Neural progenitor cell (in vitro differentiated cells): ENCODE measurements around the gene ZNF334. TPM values are rescaled to one million over a fixed set of nuclear protein-coding genes. Genes with fewer than 3 reads are reported as not detected.

Experiments
- DNase-seq: peaks from one replicate; pipeline ENCODE4 v3.0.0-alpha.2; 2016; ENCODE audit warnings: low spot score
- H2AFZ ChIP-seq: fragments of 200-600 bp; sonication (generic); replicated peaks from 2 replicates; pipeline ENCODE4 v1.6.1; 2016; ENCODE audit warnings: antibody characterized with exemption
- H3F3A ChIP-seq: fragments of 200-600 bp; sonication (generic); 2 replicates; pipeline ENCODE4 v1.6.1; 2016; ENCODE audit warnings: antibody characterized with exemption, low read depth
- H3K27ac ChIP-seq: fragments of 200-600 bp; sonication (generic); 2 replicates; pipeline ENCODE4 v1.5.1; 2016; ENCODE audit warnings: mild to moderate bottlenecking
- H3K27me3 ChIP-seq: fragments of 200-600 bp; sonication (generic); 2 replicates; pipeline ENCODE4 v1.6.1; 2016; ENCODE audit warnings: mild to moderate bottlenecking, moderate library complexity
- H3K36me3 ChIP-seq: fragments of 200-600 bp; sonication (generic); 2 replicates; pipeline ENCODE4 v1.5.1; 2016
- H3K4me1 ChIP-seq: fragments of 200-600 bp; sonication (generic); 2 replicates; pipeline ENCODE4 v1.6.1; 2016; ENCODE audit warnings: mixed run types
- H3K4me2 ChIP-seq: fragments of 200-600 bp; sonication (generic); 2 replicates; pipeline ENCODE4 v1.6.1; 2016
- H3K4me3 ChIP-seq: fragments of 200-600 bp; sonication (generic); 2 replicates; pipeline ENCODE4 v1.5.1; 2016
- H3K79me2 ChIP-seq: fragments of 200-600 bp; sonication (generic); 2 replicates; pipeline ENCODE4 v1.6.1; 2016; ENCODE audit warnings: low read depth
- H3K9ac ChIP-seq: fragments of 200-600 bp; sonication (generic); 2 replicates; pipeline ENCODE4 v1.6.1; 2016
- H3K9me3 ChIP-seq: fragments of 200-600 bp; sonication (generic); 2 replicates; pipeline ENCODE4 v1.5.1; 2016; ENCODE audit warnings: low read depth
- H4K20me1 ChIP-seq: fragments of 200-600 bp; sonication (generic); 2 replicates; pipeline ENCODE4 v1.6.1; 2016; ENCODE audit warnings: low read depth
- H3K27ac Mint-ChIP-seq: 3 replicates; pipeline ENCODE4 v1.8.0; 2021; ENCODE audit warnings: mixed read lengths
- H3K27me3 Mint-ChIP-seq: 2 replicates; pipeline ENCODE4 v1.8.0; 2022; ENCODE audit warnings: low read depth, mild to moderate bottlenecking, inconsistent platforms, moderate library complexity, mixed read lengths; ENCODE audit not compliant: insufficient read depth
- H3K36me3 Mint-ChIP-seq: 3 replicates; pipeline ENCODE4 v1.8.0; 2021; ENCODE audit warnings: mixed read lengths
- H3K4me1 Mint-ChIP-seq: 3 replicates; pipeline ENCODE4 v1.8.0; 2021; ENCODE audit warnings: mixed read lengths
- H3K4me3 Mint-ChIP-seq: 3 replicates; pipeline ENCODE4 v1.8.0; 2021; ENCODE audit warnings: mild to moderate bottlenecking, moderate library complexity, mixed read lengths
- H3K9me3 Mint-ChIP-seq: 3 replicates; pipeline ENCODE4 v1.8.0; 2020; ENCODE audit warnings: mixed read lengths
- EZH2 ChIP-seq: fragments of 200-600 bp; sonication (generic); IDR thresholded peaks from 2 replicates; pipeline ENCODE4 v1.6.1; 2017; ENCODE audit warnings: antibody characterized with exemption, mild to moderate bottlenecking, moderate library complexity
- EZH2phosphoT487 ChIP-seq: fragments of 200-600 bp; sonication (generic); IDR thresholded peaks from 2 replicates; pipeline ENCODE4 v1.6.1; 2017; ENCODE audit warnings: antibody characterized with exemption
- total RNA-seq: library from RNA; depleted of rRNA; stranded (reverse); fragments of >200 nt; gene quantifications from 2 replicates; pipeline ENCODE4 v1.2.3, GENCODE V29; 2015; ENCODE audit warnings: low replicate concordance
- TF ChIP-seq, protein P1 (sequence below): fragments of 200-600 bp; sonication (generic); IDR thresholded peaks from 2 replicates; pipeline ENCODE4 v1.5.1; 2017; ENCODE audit warnings: antibody characterized with exemption, mild to moderate bottlenecking

The ZNF334 gene
- total RNA-seq, 1 donor from 2014 or later, result 45.9 TPM

DNA sequence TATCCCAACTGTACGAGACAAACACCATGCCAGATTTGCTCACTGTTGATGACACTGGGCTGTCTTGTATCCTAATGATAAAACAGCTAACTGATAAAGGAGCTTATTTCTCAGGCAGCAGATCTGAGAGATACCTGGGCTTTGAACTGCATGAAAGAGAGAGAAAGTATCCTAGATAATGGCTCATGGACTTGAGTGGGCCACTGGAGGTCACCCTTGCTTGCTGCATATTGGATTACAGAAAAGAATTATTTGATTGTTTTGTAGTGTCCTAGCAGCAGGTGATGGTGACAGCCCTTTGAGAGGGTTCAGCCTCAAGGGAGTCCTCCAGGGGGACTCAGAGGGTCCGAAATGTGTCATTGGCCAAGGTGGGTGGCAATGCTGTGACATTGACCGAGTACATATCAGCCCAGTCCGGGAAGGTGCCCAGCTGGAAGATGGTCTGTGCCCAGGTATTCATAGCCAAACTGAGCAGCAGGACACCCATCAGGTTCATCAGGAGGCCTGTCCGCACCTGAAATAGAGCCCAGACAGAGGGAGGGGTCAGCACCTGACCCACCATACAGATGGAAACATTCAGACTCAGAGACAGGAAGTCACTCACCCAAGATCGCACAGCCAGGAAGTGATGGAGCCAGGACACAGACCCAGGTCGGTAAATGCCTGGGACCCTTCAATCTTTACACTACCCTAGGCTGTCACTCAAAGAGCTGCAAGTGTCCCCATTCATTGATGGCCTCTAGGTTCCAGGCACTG, 46.5 kb upstream of the ZNF334 start:
- Histone ChIP-seq H3K9ac (no peak overlapping the region), H3K4me1 (peaks cover 28% of the 10 kb centered on the region), H3K79me2 (no peaks in the 10 kb centered on the region), H4K20me1 (no peaks in the 10 kb centered on the region), H3K4me2 (no peak overlapping the region), H3K36me3 (no peaks in the 10 kb centered on the region), H3K9me3 (no peaks in the 10 kb centered on the region), H3K27me3 (peaks cover 3% of the 10 kb centered on the region), H3F3A (peaks cover 29% of the 10 kb centered on the region), H2AFZ (no peak overlapping the region), H3K4me3 (no peak overlapping the region), H3K27ac (no peak overlapping the region)
- no peak for DNase-seq
- H3K27me3 Mint-ChIP-seq, result peaks cover 8% of the 10 kb centered on the region
- no peak overlapping the region for H3K4me3 Mint-ChIP-seq
- H3K36me3 Mint-ChIP-seq, result no peaks in the 10 kb centered on the region
- TF ChIP-seq, protein P1, sequence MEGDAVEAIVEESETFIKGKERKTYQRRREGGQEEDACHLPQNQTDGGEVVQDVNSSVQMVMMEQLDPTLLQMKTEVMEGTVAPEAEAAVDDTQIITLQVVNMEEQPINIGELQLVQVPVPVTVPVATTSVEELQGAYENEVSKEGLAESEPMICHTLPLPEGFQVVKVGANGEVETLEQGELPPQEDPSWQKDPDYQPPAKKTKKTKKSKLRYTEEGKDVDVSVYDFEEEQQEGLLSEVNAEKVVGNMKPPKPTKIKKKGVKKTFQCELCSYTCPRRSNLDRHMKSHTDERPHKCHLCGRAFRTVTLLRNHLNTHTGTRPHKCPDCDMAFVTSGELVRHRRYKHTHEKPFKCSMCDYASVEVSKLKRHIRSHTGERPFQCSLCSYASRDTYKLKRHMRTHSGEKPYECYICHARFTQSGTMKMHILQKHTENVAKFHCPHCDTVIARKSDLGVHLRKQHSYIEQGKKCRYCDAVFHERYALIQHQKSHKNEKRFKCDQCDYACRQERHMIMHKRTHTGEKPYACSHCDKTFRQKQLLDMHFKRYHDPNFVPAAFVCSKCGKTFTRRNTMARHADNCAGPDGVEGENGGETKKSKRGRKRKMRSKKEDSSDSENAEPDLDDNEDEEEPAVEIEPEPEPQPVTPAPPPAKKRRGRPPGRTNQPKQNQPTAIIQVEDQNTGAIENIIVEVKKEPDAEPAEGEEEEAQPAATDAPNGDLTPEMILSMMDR, result no peak
- H3K27ac Mint-ChIP-seq, result peak overlapping the region; percentile 23
- no peaks in the 10 kb centered on the region for H3K9me3 Mint-ChIP-seq
- peaks cover 39% of the 10 kb centered on the region for H3K4me1 Mint-ChIP-seq

DNA sequence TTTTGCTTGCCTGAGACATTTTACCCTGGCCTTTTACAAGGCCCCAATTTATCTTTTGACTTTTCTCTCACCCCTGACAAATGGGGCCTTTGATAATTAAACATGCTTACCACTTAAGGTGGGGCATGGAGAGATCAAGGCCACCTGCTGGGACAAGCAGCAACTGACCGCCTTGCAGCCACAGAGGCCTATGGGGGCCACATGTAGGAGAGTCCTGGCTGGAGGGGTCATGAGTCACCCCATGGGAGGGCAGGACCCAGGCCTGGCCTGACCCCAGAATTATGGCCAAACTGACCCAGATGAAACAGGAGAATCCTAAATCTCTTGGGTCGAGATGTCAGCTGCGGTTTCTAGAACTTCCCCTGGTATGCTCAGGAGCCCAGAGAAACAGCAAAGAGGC, 45.6 kb upstream of the ZNF334 start:
- peaks cover 29% of the 10 kb centered on the region for H3F3A ChIP-seq
- H3K4me3 ChIP-seq, result no peak overlapping the region
- peak overlapping the region; percentile 43 for H3K4me2 ChIP-seq
- no peaks in the 10 kb centered on the region for H3K36me3 Mint-ChIP-seq
- H3K9ac ChIP-seq, result no peak overlapping the region
- no peaks in the 10 kb centered on the region for H4K20me1 ChIP-seq
- peaks cover 8% of the 10 kb centered on the region for H3K27me3 Mint-ChIP-seq
- H3K4me1 Mint-ChIP-seq, result peaks cover 45% of the 10 kb centered on the region
- TF ChIP-seq, protein P1, result no peak
- TF ChIP-seq EZH2phosphoT487, result no peak
- no peak for TF ChIP-seq EZH2
- H2AFZ ChIP-seq, result no peak overlapping the region
- H3K4me3 Mint-ChIP-seq, result no peak overlapping the region
- H3K27ac Mint-ChIP-seq, result peak overlapping the region; percentile 31
- H3K36me3 ChIP-seq, result no peaks in the 10 kb centered on the region
- no peak overlapping the region for H3K27ac ChIP-seq
- no peak for DNase-seq
- H3K9me3 ChIP-seq, result no peaks in the 10 kb centered on the region
- peaks cover 3% of the 10 kb centered on the region for H3K27me3 ChIP-seq
- H3K79me2 ChIP-seq, result no peaks in the 10 kb centered on the region
- no peaks in the 10 kb centered on the region for H3K9me3 Mint-ChIP-seq
- peaks cover 28% of the 10 kb centered on the region for H3K4me1 ChIP-seq

DNA sequence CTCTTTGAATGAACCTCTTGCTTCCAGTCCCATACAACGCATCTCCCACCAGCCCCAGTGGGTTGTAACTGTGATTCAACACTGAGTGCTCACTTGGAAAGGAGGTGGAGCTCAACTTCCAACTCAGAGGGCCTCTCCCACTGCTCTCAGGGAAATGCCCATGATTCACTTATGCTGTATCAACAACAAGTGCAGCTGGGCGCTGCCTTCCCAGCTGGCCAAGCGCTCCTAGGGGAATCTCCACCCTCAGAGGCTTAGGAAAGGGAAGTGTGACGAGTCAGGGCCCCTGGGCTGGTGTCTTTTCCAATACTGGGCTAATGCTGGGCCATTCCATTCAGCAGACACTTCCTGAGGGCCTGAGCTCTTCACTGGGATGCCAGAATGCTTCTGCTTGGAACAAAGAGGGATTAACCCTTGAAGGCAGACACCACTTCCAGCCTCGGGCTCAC, 45.2 kb upstream of the ZNF334 start:
- Mint-ChIP-seq H3K27me3 (peaks cover 8% of the 10 kb centered on the region), H3K27ac (peak overlapping the region; percentile 96), H3K9me3 (no peaks in the 10 kb centered on the region), H3K36me3 (no peaks in the 10 kb centered on the region), H3K4me1 (peaks cover 47% of the 10 kb centered on the region), H3K4me3 (no peak overlapping the region)
- Histone ChIP-seq H3K9me3 (no peaks in the 10 kb centered on the region), H3K79me2 (no peaks in the 10 kb centered on the region), H3K27ac (no peak overlapping the region), H3K9ac (no peak overlapping the region), H4K20me1 (no peaks in the 10 kb centered on the region), H3K36me3 (no peaks in the 10 kb centered on the region), H3K4me2 (peak overlapping the region; percentile 43), H3K4me3 (no peak overlapping the region), H3F3A (peaks cover 29% of the 10 kb centered on the region), H3K4me1 (peaks cover 28% of the 10 kb centered on the region), H2AFZ (no peak overlapping the region), H3K27me3 (peaks cover 3% of the 10 kb centered on the region)
- no peak for TF ChIP-seq EZH2
- no peak for TF ChIP-seq EZH2phosphoT487
- TF ChIP-seq, protein P1, result no peak
- DNase-seq, result peak; percentile 58
